Renal pelvis (tissue), 4 donors: Measurements from ENCODE around the gene PRKAG3. TPM values are rescaled to one million over a fixed set of nuclear protein-coding genes. Genes with fewer than 3 reads are reported as not detected.

Experiments
- DNase-seq: peaks from one replicate; pipeline ENCODE4 v3.0.0-alpha.2; 2013
- polyA plus RNA-seq, 3 donors: library from polyadenylated mRNA; unstranded; fragments of 120-200 nt; gene quantifications; one replicate each; pipeline ENCODE4 v1.2.1, GENCODE V29; 2013; ENCODE audit not compliant: insufficient read length in 3 of 3

The PRKAG3 gene
- polyA plus RNA-seq, 3 donors, result 0.06 to 0.21 (median 0.12) TPM

- DNase-seq, result no peak
Observed at GRCh38 chr2:218814540-218815243, 16.9 kb downstream of the PRKAG3 start.

DNA sequence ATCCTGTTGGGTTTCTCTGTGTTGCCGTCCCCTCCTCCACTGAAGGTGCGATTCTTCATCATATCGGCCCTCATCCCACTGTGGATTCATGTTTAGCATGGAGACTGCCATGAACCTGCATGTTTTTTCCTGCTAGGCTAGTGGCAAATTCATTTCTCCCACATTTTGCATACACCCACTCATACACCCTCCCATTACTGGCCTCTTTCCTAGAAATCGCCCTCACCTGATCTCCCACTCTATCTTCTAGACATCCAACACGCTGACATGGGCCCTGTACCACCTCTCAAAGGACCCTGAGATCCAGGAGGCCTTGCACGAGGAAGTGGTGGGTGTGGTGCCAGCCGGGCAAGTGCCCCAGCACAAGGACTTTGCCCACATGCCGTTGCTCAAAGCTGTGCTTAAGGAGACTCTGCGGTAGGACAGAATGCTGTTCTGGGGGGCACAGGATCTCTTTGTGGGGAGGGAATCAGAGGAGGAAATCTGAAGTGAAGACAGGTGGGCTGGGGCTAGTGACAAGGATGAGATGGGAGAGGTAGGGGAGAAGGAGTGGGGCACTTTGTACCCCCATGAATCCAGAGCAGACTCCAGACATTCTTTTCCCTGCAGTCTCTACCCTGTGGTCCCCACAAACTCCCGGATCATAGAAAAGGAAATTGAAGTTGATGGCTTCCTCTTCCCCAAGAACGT is 17.7 kb downstream of the PRKAG3 start:
- DNase-seq, result no peak

GRCh38 chr2:218812861-218813260 is 18.7 kb downstream of the PRKAG3 start:
- no peak for DNase-seq

DNA sequence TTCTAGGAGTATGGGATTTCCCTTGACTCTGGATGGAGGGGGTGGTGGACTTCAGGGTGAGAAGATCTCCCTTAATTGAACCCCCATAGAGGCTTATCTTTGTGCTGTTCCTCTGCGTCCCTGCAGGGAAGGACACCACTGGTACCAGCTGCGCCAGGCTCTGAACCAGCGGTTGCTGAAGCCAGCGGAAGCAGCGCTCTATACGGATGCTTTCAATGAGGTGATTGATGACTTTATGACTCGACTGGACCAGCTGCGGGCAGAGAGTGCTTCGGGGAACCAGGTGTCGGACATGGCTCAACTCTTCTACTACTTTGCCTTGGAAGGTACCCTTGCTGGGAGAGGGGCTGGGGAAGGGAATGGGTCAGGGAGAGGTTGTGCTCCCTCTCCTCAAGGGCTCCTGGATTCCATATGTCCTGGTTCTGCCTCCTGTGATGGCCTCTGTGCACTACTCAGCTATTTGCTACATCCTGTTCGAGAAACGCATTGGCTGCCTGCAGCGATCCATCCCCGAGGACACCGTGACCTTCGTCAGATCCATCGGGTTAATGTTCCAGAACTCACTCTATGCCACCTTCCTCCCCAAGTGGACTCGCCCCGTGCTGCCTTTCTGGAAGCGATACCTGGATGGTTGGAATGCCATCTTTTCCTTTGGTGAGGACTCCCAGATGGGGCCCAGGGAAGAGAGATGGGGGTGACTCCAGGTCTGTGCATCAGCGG is 19.3 kb downstream of the PRKAG3 start:
- no peak for DNase-seq

DNA sequence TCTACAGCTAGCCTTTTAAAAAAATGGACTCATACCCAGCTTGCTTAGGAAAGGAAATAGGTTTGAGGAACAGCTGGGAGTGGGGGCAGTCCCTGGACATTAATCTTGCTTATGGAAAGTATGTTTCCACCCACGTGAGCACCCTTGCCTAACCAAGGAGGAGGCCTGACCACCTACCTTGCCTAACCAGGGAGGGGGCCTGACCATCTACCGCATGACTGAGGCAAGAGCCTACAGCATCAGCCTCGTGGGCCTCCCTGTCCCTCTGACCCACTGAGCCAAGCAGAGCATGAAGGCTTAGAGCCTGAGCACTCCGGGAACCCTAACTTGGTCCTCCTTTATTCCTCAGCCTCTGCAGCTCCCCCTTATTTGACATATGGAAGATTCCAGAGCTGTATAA is 20.2 kb downstream of the PRKAG3 start:
- DNase-seq, result no peak

GRCh38 chr2:218810256-218810655 is 21.3 kb downstream of the PRKAG3 start:
- no peak for DNase-seq

- DNase-seq, result no peak
Observed at GRCh38 chr2:218809515-218809914, 22.1 kb downstream of the PRKAG3 start.

DNA sequence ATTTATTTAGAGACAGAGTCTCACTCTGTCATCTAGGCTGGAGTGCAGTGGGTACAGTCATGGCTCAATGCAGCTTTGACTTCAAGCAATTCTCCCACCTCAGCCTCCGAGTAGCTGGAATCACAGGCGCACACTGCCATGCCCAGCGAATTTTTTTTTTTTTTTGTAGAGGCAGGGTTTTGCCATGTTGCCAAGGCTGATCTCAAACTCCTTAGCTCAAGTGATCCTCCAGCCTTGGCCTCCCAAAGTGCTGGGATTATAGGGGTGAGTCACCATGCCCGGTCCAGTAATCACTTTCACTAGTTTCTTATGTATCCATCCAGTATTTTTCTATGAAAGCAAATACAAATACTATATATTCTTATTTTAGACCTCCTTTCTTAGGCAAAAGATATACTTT is 24.0 kb downstream of the PRKAG3 start:
- DNase-seq, result no peak

DNA sequence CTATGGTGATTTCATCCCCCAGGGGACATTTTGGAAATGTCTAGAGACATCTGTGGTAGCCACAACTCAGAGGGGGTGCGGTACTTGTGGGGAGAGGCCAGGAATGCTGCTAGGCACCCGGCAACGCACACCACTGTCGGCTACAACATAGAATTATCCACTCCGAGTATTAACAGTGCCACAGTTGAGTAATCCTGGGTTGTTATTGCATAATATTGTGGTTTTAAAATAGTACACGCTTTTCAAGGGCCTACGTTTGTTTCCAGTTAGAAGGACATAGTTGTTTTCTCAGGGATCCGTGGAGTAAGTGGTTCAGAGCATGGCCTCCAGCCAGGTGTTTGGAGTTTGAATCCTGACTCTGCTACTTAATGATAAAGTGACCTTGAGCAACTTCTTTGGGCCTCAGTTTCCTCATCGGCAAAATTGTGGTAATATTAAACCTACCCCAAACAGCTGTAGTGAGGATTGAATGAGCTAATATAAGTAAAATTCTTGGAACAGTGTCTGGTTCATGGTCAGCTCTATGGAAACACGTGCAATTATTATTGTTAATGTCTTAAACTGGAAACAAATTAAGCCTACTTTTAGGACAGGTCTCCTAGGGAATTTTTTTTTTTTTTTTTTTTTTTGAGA is 25.1 kb downstream of the PRKAG3 start:
- DNase-seq, result no peak

GRCh38 chr2:218805627-218806026 is 26.0 kb downstream of the PRKAG3 start:
- DNase-seq, result no peak

- no peak for DNase-seq
Observed at GRCh38 chr2:218804817-218805216, 26.8 kb downstream of the PRKAG3 start.

DNA sequence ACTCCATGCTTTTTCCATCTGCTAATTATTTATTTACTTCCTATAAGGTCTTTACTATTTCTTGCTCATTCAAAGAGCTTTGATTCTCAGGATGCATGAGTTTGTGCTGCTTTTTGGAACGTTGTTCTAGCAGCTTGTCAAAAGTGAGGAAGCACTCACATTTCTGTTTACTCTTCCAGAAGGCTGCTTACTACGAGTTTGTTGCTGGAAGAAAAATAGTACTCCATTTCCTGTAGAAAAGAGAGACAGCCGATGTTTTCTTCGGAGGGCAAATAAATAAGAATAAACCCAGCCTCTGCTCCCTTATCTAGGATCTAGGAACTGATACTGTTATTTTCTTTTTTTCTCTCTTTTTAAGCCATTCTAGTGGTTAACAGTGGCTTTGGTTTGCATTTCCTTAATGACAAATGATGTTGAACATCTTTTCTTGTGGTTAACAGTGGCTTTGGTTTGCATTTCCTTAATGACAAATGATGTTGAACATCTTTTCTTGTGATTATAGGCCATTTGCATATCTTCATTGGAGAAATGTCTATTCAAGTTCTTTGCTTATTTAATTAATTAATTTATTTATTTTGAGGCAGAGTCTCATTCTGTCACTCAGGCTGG is 29.1 kb downstream of the PRKAG3 start:
- DNase-seq, result no peak

DNA sequence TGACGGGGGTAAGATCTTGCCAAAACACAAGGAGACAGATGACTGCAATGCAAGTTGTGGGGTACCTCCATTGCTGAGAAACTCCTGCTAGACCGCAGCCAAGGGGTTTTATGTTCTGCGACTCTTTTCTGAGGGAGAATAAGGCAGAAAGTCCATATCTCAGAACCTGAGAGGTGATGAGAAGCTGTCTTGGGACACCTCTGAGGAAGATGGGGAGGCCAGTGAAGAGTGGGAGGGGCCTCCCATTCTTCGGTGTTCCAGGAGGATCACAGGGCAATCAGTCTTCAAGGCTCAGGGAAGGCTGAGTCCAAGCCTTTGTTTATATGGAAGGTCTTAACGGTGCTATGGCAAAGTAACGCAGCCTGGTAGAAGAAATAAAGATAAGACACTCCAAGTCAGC is 31.6 kb downstream of the PRKAG3 start:
- DNase-seq, result no peak

- DNase-seq, result no peak
Observed at GRCh38 chr2:218798767-218799504, 32.7 kb downstream of the PRKAG3 start.

DNA sequence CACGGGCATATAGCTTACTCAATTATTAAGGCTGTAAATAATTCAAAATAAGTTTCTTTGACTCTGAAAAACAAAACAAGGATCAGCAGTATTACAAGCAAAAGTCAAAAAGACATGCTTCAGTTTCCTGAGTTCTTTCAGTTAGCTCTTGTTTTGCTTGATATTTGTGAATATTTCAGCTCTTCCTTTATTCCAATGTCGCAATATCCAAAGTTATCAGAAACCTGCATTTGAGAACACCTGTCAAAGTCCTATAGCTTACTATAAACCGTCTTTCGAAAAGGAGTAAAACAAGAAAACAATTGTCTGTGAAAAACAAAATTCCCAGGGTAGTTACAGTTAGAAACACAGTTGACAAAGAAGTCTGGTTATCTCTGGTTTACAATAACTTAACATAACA is 34.9 kb downstream of the PRKAG3 start:
- DNase-seq, result no peak

GRCh38 chr2:218792433-218792832 is 39.2 kb downstream of the PRKAG3 start:
- no peak for DNase-seq

- no peak for DNase-seq
Observed at GRCh38 chr2:218788529-218789255, 42.9 kb downstream of the PRKAG3 start.

GRCh38 chr2:218786133-218786532 is 45.5 kb downstream of the PRKAG3 start:
- DNase-seq, result no peak

- no peak for DNase-seq
Observed at GRCh38 chr2:218785103-218785502, 46.5 kb downstream of the PRKAG3 start.

DNA sequence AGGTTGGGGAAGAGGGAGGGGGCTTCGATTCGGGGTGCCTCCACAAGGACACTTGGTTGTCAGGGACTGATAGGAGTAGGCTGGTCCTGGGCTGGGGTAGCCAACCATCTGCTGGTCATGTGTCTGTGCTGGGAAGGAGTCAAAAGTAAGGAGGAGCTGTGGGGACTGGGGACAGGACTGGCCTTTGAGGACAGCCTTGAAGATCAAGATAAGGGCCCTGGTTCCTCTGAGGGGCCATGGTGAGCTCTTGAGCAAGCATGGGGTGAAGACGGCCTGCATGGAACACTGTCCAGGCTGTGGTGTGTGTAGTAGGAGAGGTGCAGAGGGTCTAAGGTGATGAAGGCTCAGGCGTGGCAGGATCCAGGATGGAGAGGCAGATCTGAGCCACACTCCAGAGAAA is 47.9 kb downstream of the PRKAG3 start:
- no peak for DNase-seq

DNA sequence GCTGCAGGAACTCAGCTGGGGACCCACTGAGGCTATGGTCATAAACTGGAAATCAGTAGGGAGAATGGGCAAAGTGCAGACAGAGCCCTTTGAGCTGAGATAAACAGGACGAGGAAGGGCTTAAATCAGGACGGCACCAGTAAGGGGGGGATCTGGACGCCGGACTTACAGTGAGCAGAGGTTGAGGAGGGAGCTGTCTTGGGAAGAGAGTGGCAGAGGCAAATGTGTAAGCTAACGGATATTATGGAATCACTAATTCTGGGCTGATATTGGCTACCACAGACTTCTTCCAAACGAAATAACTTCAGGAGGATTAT is 49.1 kb downstream of the PRKAG3 start:
- no peak for DNase-seq
